K562 (cell line): Measurements from ENCODE around the gene CELF6. TPM values are rescaled to one million over a fixed set of nuclear protein-coding genes. Genes with fewer than 3 reads are reported as not detected.

Experiments used
- BMI1 ChIP-seq: fragments of 150-350 bp; IDR thresholded peaks from 2 replicates; pipeline ENCODE4 v1.6.1; 2014; ENCODE audit warnings: low read length
- CTCF ChIP-seq, 3 experiments: IDR thresholded peaks in 2 of 3; conservative IDR thresholded peaks in 1 of 3; 2 replicates each; pipeline ENCODE4 v1.5.1; 2011 to 2012; ENCODE audit warnings: low read length in 3 of 3, mild to moderate bottlenecking in 3 of 3, control low read depth in 2 of 3, improper control_type of control experiment in 1 of 3, inconsistent platforms in 1 of 3, low read depth in 1 of 3, mixed read lengths in 1 of 3, moderate library complexity in 1 of 3; ENCODE audit not compliant: insufficient read depth in 2 of 3
- GTF2B ChIP-seq: IDR thresholded peaks from 2 replicates; pipeline ENCODE4 v1.6.1; 2011; ENCODE audit not compliant: insufficient read length; ENCODE audit errors: extremely low read depth
- KAT2B ChIP-seq: IDR thresholded peaks from one replicate; pipeline ENCODE4 v1.6.1; 2012; ENCODE audit warnings: low read depth, mild to moderate bottlenecking, control low read depth, inconsistent platforms, low read length, moderate library complexity
- MTA3 ChIP-seq: fragments of 450-650 bp; formaldehyde crosslinking; IDR thresholded peaks from 2 replicates; pipeline ENCODE4 v1.6.1; 2017; ENCODE audit warnings: mild to moderate bottlenecking, borderline replicate concordance
- RNF219 ChIP-seq: fragments of 250-450 bp; sonication (Bioruptor Pico); IDR thresholded peaks from 2 replicates; pipeline ENCODE4 v1.5.0; 2022; ENCODE audit warnings: mild to moderate bottlenecking
- SMARCA5 ChIP-seq: fragments of 450-650 bp; IDR thresholded peaks from 2 replicates; pipeline ENCODE4 v1.6.1; 2016
- ZNF3 ChIP-seq: fragments of 250-450 bp; sonication (Bioruptor Pico); IDR thresholded peaks from 2 replicates; pipeline ENCODE4 v1.5.0; 2021; ENCODE audit warnings: mild to moderate bottlenecking, moderate library complexity
- polyA plus RNA-seq, 8 experiments: library from polyadenylated mRNA; depleted of rRNA in 4 of 8; stranded (reverse) in 5 of 8; unstranded in 3 of 8; fragments of >200 nt; fragmentation: Nextera tagmentation in 2 of 8; fragmentation: Illumina TruSeq in 1 of 8; extraction: Ambion mirVana in 2 of 8; extraction: Trizol in 1 of 8; gene quantifications; 2 replicates each; pipeline versions ENCODE4 v1.2.1 to v1.2.3, GENCODE V29; 2011 to 2014; ENCODE audit warnings: inconsistent platforms in 1 of 8, missing spikeins in 1 of 8
- total RNA-seq, 7 experiments: library from RNA; depleted of rRNA in 6 of 7; stranded (reverse); fragments of >200 nt in 6 of 7; fragmentation: Illumina TruSeq in 2 of 7; extraction: Trizol in 2 of 7; gene quantifications; 2 replicates each; pipeline versions ENCODE4 v1.2.1 to v1.2.3, GENCODE V29; 2011 to 2021; ENCODE audit warnings: low replicate concordance in 1 of 7

CELF6 gene
- total and polyA plus RNA-seq, 9 of the 15 experiments (the other 6 are each of a cell fraction or from before 2014, with no cell fraction given) = 0.01 to 0.11 TPM; not detected in 7

- TF ChIP-seq CTCF (IDR thresholded peaks at IDR 0.05 in 2 of 3, conservative IDR thresholded peaks at IDR 0.05 in 1 of 3; ENCODE audit: insufficient read depth in 2 of 3, low read depth in 1 of 3, low read length in 3 of 3) = peak; percentile 73 to 79 (median 74)
- no peak for TF ChIP-seq GTF2B
- TF ChIP-seq SMARCA5 = no peak
- no peak for TF ChIP-seq BMI1
- peak; percentile 18; the same call in 1 of the 2 replicates for TF ChIP-seq MTA3
- TF ChIP-seq ZNF3 = no peak
- no peak for TF ChIP-seq KAT2B
- no peak for TF ChIP-seq RNF219 (CRISPR knock-in tag)
- TF ChIP-seq, all 486 proteins: peak for 9
These were observed 33.9 kb downstream of the CELF6 start (continued) for GRCh38 chr15:72285927-72286516.
